IPS-NIHi7 (cell line): ENCODE data around the gene CDH5.
"Not testable (repeated sequence)": the region's sequence is repeated elsewhere in the genome, so short reads cannot be mapped to it uniquely, and the experiment has no call there.

Experiments
- DNase-seq: peaks from one replicate; pipeline ENCODE4 v3.0.0; 2012; ENCODE audit warnings: mixed read lengths; ENCODE audit errors: extremely low spot score

Gene CDH5, protein sequence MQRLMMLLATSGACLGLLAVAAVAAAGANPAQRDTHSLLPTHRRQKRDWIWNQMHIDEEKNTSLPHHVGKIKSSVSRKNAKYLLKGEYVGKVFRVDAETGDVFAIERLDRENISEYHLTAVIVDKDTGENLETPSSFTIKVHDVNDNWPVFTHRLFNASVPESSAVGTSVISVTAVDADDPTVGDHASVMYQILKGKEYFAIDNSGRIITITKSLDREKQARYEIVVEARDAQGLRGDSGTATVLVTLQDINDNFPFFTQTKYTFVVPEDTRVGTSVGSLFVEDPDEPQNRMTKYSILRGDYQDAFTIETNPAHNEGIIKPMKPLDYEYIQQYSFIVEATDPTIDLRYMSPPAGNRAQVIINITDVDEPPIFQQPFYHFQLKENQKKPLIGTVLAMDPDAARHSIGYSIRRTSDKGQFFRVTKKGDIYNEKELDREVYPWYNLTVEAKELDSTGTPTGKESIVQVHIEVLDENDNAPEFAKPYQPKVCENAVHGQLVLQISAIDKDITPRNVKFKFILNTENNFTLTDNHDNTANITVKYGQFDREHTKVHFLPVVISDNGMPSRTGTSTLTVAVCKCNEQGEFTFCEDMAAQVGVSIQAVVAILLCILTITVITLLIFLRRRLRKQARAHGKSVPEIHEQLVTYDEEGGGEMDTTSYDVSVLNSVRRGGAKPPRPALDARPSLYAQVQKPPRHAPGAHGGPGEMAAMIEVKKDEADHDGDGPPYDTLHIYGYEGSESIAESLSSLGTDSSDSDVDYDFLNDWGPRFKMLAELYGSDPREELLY

DNA sequence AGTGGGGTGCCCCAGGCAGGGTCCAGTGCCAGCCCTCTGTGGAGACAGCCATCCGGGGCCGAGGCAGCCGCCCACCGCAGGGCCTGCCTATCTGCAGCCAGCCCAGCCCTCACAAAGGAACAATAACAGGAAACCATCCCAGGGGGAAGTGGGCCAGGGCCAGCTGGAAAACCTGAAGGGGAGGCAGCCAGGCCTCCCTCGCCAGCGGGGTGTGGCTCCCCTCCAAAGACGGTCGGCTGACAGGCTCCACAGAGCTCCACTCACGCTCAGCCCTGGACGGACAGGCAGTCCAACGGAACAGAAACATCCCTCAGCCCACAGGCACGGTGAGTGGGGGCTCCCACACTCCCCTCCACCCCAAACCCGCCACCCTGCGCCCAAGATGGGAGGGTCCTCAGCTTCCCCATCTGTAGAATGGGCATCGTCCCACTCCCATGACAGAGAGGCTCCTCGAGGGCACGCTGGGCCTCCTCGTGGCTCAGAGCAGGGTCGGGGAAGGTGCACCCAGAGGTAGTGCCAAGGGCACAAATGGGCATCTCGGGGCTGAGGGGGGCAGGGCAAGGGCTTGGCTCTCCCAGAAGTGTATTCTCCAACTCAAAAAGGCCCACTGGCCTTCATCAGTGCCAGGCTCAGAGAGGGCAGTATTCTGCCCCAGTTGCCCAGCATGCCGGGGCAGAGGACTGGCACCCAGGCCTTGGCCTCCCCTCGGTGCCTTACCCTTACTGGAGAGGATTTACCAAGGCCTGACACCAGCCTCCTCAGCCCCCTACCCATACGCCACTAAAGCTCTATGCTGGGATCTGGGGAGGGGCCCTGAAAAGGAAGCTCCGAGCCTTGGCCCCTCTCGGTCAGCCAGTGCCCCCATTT, at the start of gene CDH5:
Gene CDH5, plus strand, starts transcription at position 259 of the 867 bp plus-strand sequence. CDS start 12,647 bp downstream, outside the sequence.
- no peak for DNase-seq

DNA sequence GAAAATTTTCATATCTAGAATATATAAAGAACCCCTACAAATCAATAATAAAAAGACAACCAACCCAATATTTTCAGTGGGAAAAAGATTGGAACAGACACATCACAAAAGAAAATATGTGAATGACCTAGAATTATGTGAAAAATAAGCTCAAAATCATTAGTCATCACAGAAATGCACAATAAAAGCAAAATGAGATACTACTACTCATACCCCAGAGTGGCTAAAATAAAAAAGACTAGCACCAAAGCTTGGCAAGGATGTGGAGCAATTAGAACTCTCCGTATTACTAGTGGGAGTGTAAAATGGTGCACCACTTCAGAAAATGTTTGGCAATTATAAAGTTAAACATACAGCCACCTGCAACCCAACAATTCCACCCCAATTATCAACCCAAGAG, 48.0 kb upstream of the CDH5 start:
- DNase-seq = no peak

DNA sequence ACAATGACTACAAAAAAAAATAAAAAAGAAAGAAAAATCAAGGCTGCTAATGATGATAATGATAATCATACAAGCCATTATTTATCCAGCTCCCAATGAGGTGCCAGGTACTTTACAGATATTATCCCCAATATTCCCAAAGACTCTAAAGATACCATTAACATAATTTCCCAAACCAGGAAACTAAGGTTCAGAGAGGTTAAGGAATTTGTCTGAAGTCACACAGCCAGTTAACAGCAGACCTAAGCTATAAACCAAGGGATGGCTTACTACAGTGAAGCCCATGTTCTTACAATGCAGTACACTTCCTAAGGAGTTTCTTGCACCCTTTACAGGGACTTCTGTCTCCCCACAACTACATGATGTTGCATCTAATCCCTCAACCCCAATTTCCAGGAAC, 45.7 kb upstream of the CDH5 start:
- no peak for DNase-seq

DNA sequence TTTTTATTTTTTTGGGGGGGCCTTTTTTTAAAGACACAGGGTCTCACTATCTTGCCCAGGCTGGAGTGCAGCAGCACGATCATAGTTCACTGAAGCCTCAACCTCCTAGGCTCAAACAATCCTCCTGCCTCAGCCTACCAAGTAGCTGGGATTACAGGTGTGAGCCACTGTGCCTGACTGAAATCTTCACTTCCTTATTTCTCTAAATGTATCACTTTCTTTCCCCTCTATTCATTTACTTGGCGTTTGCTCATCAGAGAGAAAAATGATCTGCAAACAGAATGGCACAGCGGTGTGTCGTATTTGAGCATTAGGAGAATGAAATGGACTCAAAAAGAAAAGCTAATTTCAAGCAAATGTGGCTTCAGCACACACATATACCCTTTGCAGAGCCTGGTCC, 44.3 kb upstream of the CDH5 start:
- no peak for DNase-seq

DNA sequence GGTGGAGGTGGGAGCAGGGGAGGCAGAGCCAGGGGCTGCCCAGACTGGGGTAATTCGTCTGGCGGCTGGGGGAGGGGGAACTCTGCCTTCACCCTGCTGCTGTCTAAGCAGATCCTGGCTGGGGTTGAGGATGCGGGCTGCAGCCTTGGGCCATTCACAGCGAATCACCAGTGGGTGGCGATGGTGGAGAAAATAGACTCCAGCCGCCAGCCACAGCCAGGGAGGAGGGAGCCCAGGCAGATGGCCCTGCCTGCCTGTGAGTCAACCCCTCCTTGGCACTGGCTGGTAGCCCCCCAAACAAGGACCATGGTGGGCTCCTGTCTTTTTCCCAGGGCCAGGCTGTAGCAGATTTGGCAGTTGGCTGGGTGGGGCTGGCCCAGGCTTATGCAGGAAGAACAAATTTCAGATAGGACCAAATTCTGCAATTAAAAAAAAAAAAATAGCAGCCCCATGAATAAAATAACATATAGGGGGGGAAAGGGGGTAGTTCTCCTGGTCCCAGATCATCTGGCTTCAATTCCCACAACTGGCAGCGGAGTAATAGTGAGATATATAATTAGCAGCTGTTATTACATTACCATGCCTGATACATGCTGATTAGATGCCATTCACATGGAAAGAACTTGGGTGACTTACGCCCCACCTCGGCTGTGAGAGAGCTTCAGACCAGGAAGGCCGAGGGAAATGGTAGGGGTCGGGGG, 41.5 kb upstream of the CDH5 start:
- peak; percentile 83 for DNase-seq

DNA sequence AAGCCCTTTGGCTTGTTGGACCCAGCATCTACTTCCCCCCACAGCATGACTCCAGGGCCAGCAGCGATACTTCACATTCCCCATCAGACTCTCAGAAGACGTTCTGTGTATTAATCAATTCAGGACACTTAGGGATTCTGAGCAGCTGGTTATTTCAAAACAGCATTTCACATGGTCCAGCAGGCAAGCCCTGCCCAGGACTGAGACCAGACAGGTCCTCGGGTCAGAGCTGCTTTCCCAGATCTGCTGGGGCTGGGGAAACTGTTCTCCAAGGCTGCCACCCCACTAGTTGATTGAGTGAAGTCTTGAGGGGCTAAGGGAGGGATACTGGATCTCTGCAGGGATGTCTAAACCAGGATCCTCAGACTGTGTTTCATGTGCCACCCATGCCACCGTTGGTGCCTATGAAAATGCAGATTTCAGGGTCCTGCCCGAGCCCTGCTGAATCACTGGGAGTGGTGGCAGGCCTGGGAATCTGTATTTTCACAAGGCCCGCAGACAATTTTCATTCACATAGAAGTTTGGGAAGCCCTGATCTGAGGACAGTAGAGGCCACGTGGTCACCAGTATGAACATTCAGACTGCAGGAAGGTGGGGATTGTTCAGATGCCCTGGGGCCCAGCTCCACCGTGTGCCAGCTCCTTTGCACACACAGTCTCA, 40.6 kb upstream of the CDH5 start:
- DNase-seq = no peak

DNA sequence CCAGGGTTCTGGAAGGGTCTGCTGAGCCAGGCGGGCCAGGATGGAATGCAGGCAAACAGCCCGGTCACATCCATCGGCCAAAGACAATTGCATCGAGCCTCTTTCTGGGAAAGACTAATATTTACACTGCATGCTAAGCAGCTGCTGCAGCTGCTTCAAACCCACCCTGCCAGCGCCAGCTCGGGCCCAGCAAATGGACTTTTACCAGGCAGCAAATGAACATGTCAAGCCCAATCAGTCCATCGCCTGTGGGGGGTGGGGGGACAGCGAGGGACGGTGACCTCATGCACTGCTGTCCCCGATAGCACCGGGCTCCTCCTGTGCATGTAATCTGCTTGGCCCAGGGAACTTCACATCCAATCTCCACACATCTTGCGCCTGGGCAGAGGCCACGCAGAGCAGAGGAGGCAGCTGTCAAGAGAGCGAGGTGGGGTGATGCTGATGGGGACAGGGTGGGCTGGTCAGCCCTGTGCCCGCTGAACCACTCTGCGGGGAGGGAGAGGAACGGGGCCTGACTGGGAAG, 39.4 kb upstream of the CDH5 start:
- DNase-seq = no peak

DNA sequence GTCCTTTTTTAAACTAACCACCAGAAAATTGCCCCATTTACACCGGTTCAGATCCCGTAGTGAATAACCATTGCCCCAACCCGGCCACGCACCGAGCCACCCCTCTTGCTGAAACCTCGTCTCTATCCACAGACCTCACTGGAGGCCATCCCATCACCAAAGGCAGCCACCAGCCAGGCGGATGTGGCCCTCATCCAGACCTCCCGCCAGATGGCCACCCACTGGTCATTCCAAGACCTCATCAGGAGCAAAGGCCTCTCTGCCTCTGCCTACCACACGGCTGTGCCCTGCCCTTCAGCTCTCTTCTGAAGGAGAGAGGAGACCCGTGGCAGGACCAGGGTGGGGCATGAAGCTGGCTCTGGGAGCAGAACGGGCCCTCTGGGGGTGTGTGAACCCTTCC, 38.2 kb upstream of the CDH5 start:
- DNase-seq = no peak

DNA sequence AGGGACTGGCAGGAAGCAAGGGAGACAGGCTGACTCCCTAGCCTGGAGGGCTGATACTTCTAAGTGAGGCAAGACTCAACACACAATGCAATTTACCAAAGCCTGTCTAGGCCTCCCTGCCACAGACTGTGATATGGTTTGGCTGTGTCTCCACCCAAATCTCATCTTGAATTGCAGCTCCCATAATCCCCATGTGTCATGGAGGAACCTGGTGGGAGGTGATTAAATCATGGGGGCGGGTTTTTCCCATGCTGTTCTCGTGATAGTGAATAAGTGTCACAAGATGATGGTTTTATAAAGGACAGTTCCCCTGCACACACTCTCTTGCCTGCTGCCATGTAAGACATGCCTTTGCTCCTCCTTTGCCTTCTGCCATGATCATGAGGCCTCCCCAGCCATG, 35.0 kb upstream of the CDH5 start:
- not testable (repeated sequence) for DNase-seq

DNA sequence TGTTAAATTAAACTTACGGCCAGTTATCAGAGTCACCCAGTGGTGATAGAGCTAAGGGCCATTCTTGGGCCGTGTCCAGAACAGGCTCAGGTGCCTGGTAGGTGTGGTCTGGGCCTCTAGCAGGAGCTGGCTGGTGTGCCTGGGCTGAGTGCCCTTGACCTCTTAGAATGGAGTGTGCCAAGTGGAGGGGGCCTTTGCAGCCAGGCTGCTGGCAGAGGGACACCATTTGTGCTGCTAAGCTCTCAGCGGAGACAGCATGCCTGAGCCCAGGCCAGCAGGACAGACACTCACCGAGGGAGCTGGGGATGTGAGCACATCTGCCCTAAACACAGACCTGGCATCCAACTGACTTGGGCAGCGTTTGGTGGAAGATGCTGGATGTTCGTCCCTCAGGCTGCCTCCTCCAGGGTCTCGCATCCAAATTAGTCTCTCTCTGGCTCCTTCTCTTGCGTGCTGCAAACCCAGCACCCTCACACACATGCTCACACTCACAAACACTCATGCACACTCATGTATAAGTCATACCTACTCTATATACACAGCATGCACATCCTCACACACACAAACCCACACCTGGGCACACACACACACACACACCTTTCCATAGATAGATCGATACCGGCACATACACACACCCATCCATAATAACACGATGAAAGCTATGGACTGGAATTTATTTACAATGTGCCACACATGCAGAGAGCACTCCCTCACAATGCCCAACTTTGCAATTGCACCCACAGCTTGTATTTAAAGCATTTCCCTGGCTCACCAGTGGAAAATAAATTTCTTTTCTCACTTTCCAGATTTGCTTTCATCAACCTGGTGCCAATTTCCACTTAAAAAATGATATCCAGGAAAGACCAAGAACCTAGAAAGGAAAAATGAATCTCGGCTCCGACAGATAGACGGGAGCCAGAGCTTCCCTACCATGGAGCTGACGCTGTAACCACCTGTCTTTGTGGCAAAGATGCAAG, 33.6 kb upstream of the CDH5 start:
- no peak for DNase-seq

DNA sequence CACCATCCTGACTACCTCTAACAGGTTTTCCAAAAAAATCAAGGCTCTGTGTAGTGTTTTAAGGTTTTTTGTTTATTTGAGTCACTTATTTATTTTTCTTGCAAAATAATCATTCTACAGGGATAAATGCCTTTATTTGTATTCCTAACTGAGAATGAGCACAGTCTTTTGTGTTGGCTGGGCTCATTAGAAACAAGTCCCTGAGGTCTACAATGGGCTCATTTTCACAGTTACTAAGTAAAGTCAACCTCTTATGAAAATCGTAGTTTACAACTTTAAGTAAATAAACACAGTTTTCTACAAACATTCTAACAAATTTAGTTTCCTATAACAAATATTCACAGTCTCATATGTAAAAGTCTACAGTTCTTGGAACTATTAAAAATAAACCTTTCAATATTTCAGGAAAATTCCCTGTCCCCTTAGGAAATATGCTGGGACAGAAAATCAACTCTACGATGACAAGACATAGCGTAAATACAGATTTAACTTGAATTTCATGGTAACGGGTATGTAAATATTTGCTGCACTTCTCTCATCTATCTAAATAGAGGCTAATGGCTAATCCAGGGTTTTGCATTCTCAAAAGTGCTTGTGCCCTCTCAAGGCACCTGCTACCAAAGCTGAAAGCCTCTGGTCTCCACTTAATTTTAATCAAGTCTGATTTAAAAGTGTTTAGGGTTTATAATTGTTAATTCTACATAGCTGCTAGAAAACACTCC, 31.5 kb upstream of the CDH5 start:
- DNase-seq = no peak

DNA sequence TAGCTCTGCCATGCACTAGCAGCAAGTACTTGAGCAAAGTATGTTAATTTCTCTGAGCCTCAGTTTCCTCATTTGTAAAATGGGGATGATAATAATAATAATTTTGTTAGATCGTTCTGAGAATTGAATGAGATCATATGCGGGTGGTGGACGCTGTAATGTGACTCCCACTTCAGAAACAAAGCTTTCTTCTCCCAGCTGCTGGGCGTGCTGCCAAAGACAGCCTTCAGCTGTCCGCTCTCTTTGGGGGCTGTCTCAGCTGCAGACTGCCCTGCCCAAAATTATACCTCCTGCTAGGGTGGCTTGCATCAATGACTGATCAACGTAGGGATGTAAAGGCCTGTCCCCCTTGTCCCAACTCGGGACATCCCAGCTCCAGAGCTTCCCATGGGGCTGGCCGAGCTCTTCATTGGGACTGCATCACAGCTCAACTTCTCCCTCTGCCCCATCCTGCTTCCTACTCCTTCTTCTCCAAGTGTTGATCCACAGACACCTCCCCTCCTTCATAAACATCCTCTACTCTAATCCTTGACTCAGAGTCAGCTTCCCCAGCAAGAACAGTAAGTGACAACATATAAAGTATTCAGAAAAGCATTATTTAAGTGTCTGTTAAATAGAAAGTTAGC, 30.7 kb upstream of the CDH5 start:
- no peak for DNase-seq

DNA sequence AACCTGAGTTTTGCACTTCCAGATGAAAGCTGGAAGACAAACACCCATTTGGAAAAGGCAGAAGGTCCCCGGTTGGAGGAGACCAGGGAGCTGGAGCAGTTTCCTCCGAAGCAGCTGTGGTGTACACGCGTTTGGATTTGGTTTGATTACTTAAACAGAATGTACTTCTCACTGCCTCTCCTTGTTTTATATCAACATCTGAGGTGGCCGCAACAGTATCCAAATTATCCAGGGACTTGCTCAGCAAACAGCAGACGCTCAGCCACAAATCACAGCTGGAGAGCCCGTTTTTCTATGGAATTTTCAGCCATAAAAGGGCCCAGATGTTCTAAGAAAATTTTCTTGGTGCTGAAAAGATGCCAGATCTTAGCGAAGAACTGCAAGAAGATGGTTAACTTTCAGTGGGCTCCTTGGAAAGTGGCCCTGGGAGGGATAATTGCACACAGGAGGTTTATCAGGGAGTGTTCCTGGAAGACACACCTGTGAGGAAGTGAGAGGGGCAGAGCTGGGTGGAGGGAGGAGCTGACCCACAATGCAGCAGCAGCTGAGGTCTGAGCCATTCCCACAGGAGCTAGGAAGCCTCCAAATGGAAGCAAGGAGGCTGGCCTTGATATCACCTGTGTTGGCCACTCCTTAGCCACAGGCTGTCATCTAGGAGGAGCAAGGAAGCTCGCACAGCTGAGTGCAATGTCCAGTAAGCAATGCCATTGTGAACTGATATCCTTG, 28.9 kb upstream of the CDH5 start:
- no peak for DNase-seq

DNA sequence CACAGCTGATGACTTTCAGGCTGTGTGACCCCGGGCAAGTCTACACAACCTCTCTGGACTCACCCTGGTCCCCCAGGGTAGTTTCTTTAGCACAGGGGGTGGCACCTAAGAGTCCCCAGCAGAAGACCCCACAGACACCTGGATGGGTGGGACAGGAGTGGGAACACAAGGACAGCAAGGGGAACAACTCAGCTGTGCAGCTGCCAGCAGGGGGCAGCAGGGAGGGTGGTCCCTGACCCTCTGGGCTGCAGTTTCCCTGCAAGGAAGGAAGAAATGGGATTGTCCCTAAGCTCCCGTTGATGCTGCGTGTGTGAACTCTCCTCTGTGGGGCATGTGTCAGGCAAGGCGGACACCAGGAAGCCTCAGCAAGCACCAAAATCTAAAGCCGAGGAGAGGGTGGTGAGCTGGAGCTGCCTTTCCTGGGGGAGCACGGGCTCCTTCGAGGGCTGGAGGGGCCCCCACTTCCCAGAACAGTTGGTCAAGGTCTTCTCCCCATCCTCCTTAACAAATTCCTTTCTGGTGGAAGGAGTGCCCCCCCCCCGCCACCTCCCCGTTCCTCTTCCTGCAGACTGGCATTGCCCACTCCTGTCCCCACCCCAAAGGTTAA, 24.1 kb upstream of the CDH5 start:
- peak; percentile 91 for DNase-seq

DNA sequence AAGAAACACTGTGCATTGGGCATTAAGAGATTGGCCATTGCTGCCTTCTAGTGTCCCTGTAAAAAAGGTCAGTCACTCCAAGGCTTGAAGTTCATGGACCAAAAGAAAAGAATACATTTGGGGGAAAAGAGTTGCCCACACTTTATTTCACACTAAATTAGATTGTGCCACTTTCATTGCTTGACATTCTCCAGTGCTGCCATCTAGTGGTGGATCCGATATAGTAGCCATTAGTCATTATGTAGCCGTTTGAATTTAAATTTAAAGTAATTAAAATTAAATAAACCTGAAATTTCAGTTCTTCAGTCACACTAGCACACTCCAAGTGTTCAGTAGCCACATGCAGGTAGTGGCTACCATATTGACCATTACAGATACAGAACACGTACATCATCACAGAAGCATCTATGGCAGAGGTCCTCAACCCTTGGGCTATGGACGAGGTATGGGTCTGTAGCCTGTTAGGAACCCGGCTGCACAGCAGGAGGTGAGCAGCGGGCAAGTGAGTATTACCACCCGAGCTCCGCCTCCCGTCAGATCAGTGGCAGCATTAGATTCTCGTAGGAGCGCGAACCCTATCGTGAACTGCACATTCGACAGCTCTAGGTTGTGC, 21.9 kb upstream of the CDH5 start:
- DNase-seq = no peak

DNA sequence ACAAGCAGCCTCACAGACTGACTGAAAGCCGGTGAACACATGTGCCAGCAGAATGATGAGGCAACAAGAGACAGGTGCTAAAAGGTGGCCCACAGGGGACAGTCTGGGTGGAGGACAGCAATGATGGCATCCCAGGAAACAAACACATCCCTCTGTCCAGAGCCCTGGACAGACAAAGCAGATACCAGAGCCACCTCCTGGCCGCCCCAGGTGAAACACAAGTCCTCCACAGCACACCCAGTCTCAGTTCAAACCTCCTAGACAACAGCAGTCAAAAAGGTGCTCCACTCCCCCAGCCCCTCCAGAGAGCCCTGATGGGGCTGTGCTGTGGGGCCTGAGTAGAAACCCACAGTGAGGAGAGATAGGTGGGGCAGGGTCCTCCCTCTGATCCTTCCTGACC, 20.3 kb upstream of the CDH5 start:
- no peak for DNase-seq

DNA sequence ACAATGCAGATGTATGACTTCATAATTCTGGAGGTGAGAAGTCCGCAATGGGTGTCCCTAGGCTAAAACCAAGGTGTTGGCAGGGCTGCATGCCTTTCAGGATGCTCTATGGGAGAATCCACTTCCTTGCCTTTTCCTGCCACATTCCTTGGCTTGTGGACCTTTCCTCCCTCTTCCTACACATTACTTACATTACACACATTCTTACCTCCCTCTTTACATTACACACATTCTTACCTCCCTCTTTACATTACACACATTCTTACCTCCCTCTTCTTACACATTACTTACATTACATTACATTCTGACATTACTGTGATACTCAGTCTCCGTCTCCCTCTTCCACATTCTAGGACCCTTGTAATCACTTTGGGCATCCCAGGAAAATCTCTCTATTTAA, 14.2 kb upstream of the CDH5 start:
- DNase-seq = no peak
